Ovary (tissue), 9 donors: Measurements from ENCODE around the gene CPNE4. TPM values are rescaled to one million over a fixed set of nuclear protein-coding genes. Genes with fewer than 3 reads are reported as not detected.

ENCODE experiments used
- DNase-seq, 5 donors: peaks; one replicate each; pipeline ENCODE4 v3.0.0-alpha.2; 2019 to 2020
- H3K27ac ChIP-seq, 2 donors: fragments of 200-600 bp; one replicate each; pipeline versions ENCODE4 v1.5.1 to v1.8.0; 2019 to 2022
- H3K27me3 ChIP-seq: fragments of 200-600 bp; one replicate; pipeline ENCODE4 v1.8.0; 2022
- H3K36me3 ChIP-seq: fragments of 200-600 bp; sonication (generic); one replicate; pipeline ENCODE4 v1.5.1; 2019
- H3K4me1 ChIP-seq: one replicate; pipeline ENCODE4 v1.8.1; 2013; ENCODE audit warnings: mild to moderate bottlenecking, moderate library complexity; ENCODE audit not compliant: insufficient read depth
- H3K4me3 ChIP-seq: fragments of 200-600 bp; sonication (generic); one replicate; pipeline ENCODE4 v1.5.1; 2017
- H3K9me3 ChIP-seq, 2 donors: fragments of 200-600 bp in 1 of 2; sonication (generic) in 1 of 2; one replicate each; pipeline versions ENCODE4 v1.5.1 to v1.8.1; 2013 to 2019; ENCODE audit warnings: mild to moderate bottlenecking in 1 of 2, moderate library complexity in 1 of 2
- EP300 ChIP-seq: sonication (generic); formaldehyde crosslinking; IDR thresholded peaks from one replicate; pipeline ENCODE4 v1.6.1; 2017; ENCODE audit warnings: antibody characterized with exemption
- POLR2A ChIP-seq: fragments of 450-650 bp; IDR thresholded peaks from one replicate; pipeline ENCODE4 v1.6.1; 2017; ENCODE audit warnings: antibody characterized with exemption, mild to moderate bottlenecking, moderate library complexity
- WGBS, 3 donors: extraction: QIAGEN DNeasy Blood & Tissue Kit in 1 of 3; methylation state at CpG; one replicate each; pipeline versions ENCODE4 v1.1.5 to v1.1.7; 2013 to 2017; 5-methylcytosine and 5-hydroxymethylcytosine counted together
- intact Hi-C, 4 donors: fragments of 100-400 bp; cut with DNase I; formaldehyde crosslinking; loops; one replicate each; pipeline versions ENCODE4 v1.11.0 to v1.15.1; 2022 to 2023
- polyA plus RNA-seq, 2 donors: library from polyadenylated mRNA; stranded (reverse); fragments of 200-250 nt in 1 of 2; fragments of 350-450 nt in 1 of 2; fragmentation: Illumina TruSeq in 1 of 2; extraction: RNeasy Lipid Tissue Mini Kit (QIAGEN cat#74804) in 1 of 2; gene quantifications; one replicate each; pipeline ENCODE4 v1.2.3, GENCODE V29; 2013 to 2014
- total RNA-seq, 7 donors: library from RNA; depleted of rRNA in 2 of 7; stranded (reverse); fragments of >200 nt in 2 of 7; fragmentation: NEBNext Ultra II Directional in 3 of 7; extraction: Animal tissue kit (Norgen Biotek cat#: 25700) in 3 of 7; gene quantifications; one replicate each; pipeline versions ENCODE4 v1.1.0 to v1.2.4, GENCODE V29; 2016 to 2023
- TF ChIP-seq, protein P1 (sequence below), 3 donors: fragments of 450-650 bp in 2 of 3; fragments of 200-600 bp in 1 of 3; IDR thresholded peaks; one replicate each; pipeline versions ENCODE4 v1.5.1 to v1.8.0; 2016 to 2022; ENCODE audit warnings: antibody characterized with exemption in 3 of 3, mild to moderate bottlenecking in 1 of 3
- donor health status: DM: no; HTN: no; CAD: no; lungs with moderate emphysema.
- donor health status: DM: no; HTN: no; CAD: no.
- donor health status: Bipolar disorder and iron deficiency.
- donor health status: DM: yes; HTN: yes; CAD: no.
- donor health status: DM: no; HTN: no; CAD: no.
- donor health status: DM: yes; HTN: yes; CAD: no.

Gene CPNE4
- total and polyA plus RNA-seq, 9 donors = 0.11 to 0.27 (median 0.13) TPM; not detected in 6

- TF ChIP-seq, protein P1, sequence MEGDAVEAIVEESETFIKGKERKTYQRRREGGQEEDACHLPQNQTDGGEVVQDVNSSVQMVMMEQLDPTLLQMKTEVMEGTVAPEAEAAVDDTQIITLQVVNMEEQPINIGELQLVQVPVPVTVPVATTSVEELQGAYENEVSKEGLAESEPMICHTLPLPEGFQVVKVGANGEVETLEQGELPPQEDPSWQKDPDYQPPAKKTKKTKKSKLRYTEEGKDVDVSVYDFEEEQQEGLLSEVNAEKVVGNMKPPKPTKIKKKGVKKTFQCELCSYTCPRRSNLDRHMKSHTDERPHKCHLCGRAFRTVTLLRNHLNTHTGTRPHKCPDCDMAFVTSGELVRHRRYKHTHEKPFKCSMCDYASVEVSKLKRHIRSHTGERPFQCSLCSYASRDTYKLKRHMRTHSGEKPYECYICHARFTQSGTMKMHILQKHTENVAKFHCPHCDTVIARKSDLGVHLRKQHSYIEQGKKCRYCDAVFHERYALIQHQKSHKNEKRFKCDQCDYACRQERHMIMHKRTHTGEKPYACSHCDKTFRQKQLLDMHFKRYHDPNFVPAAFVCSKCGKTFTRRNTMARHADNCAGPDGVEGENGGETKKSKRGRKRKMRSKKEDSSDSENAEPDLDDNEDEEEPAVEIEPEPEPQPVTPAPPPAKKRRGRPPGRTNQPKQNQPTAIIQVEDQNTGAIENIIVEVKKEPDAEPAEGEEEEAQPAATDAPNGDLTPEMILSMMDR (IDR thresholded peaks at IDR 0.05) = no peak
- TF ChIP-seq EP300 = no peak
- TF ChIP-seq POLR2A = no peak
- no peaks in the 10 kb centered on the region for H3K9me3 ChIP-seq
- no peak overlapping the region for H3K4me3 ChIP-seq
- intact Hi-C loops = no loop called here
- H3K27me3 ChIP-seq = no peaks in the 10 kb centered on the region
- no peaks in the 10 kb centered on the region for H3K36me3 ChIP-seq
- H3K4me1 ChIP-seq = no peaks in the 10 kb centered on the region
- DNase-seq = no peak
- 40 to 51% (median 45%) methylated on average over 1 of the region's 1 CpG for WGBS, 3 donors
- H3K27ac ChIP-seq = no peak overlapping the region
Measured at GRCh38 chr3:131530843-131531242, 504.0 kb downstream of the CPNE4 start.

GRCh38 chr3:131530388-131530787, 504.4 kb downstream of the CPNE4 start:
- intact Hi-C loops = no loop called here
- no peak for TF ChIP-seq POLR2A
- TF ChIP-seq, protein P1 (IDR thresholded peaks at IDR 0.05) = no peak
- TF ChIP-seq EP300 = no peak

GRCh38 chr3:131526801-131527347, 507.9 kb downstream of the CPNE4 start:
- WGBS, 3 donors = 5 to 7% (median 6%) methylated on average over 36 to 37 of the region's 37 CpGs
- TF ChIP-seq POLR2A (no peak), EP300 (no peak)
- TF ChIP-seq, protein P1 (IDR thresholded peaks at IDR 0.05) = no peak
- Histone ChIP-seq H3K27ac (no peak overlapping the region), H3K4me3 (no peak overlapping the region), H3K36me3 (no peaks in the 10 kb centered on the region), H3K4me1 (no peaks in the 10 kb centered on the region), H3K9me3 (no peaks in the 10 kb centered on the region), H3K27me3 (no peaks in the 10 kb centered on the region)
- peak; percentile 26 to 69 (median 48) for DNase-seq
- intact Hi-C loops = no loop called here

More at GRCh38 chr3:131530388-131530787, 504.4 kb downstream of the CPNE4 start:
- Histone ChIP-seq H3K4me1 (no peaks in the 10 kb centered on the region), H3K27ac (no peak overlapping the region), H3K27me3 (no peaks in the 10 kb centered on the region), H3K4me3 (no peak overlapping the region), H3K36me3 (no peaks in the 10 kb centered on the region), H3K9me3 (no peaks in the 10 kb centered on the region)
- WGBS, 3 donors = 70 to 85% (median 71%) methylated on average over 1 of the region's 1 CpG
- no peak for DNase-seq

DNA sequence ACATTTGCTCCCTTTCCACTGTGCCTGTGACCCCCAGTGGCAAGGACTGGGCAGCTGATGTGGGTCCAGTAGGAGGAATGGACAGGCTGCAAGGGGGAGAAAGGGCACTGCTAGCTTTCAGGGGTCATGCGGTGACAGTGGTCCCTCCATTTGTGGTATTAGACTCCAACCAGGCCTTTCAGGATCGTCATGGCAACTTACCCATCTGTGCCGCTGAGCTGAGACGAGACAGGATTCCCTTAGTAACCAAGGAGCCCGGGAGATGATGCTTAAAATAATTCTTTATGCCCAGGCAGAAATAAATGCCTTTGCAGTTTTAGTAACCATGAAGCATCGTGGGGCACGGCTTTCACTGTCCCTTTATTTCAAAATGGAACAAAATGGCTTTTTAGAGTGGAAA, 516.1 kb downstream of the CPNE4 start:
- Histone ChIP-seq H3K4me1 (no peaks in the 10 kb centered on the region), H3K27me3 (no peaks in the 10 kb centered on the region), H3K36me3 (no peaks in the 10 kb centered on the region), H3K27ac (no peak overlapping the region), H3K4me3 (no peak overlapping the region), H3K9me3 (no peaks in the 10 kb centered on the region)
- 78 to 86% (median 79%) methylated on average over 7 of the region's 7 CpGs for WGBS, 3 donors
- DNase-seq = no peak
- intact Hi-C loops = no loop called here
- no peak for TF ChIP-seq EP300
- TF ChIP-seq POLR2A = no peak
- TF ChIP-seq, protein P1 (IDR thresholded peaks at IDR 0.05) = no peak
